ENCODE data around the gene PSMA6. TPM values are rescaled to one million over a fixed set of nuclear protein-coding genes. Genes with fewer than 3 reads are reported as not detected.
"Not testable (repeated sequence)": the region's sequence is repeated elsewhere in the genome, so short reads cannot be mapped to it uniquely, and the experiment has no call there.

Gene PSMA6
- 221 and 262 TPM in 2 replicates for total RNA-seq (2014; rRNA removed)
- polyA plus RNA-seq (2012) = 214 TPM

GRCh38 chr14:35292051-35292769, at the start of gene PSMA6:
PSMA6 (plus strand) TSS chr14:35292382; CDS start chr14:35292477, 95 bp downstream.
- peak; percentile 99 for DNase-seq (ENCODE audit: low read depth)

- no peak for DNase-seq (ENCODE audit: low read depth)
These were observed 49.4 kb upstream of the PSMA6 start for GRCh38 chr14:35242599-35243311.

- no peak for DNase-seq (ENCODE audit: low read depth)
These were observed 48.2 kb upstream of the PSMA6 start for GRCh38 chr14:35243956-35244355.

GRCh38 chr14:35244542-35244941, 47.6 kb upstream of the PSMA6 start:
- no peak for DNase-seq (ENCODE audit: low read depth)

GRCh38 chr14:35245051-35245450, 47.1 kb upstream of the PSMA6 start:
- no peak for DNase-seq (ENCODE audit: low read depth)

- peak; percentile 3 for DNase-seq (ENCODE audit: low read depth)
These were observed 44.3 kb upstream of the PSMA6 start for GRCh38 chr14:35247777-35248475.

- peak; percentile 1 for DNase-seq (ENCODE audit: low read depth)
These were observed 43.8 kb upstream of the PSMA6 start for GRCh38 chr14:35248476-35248788.

GRCh38 chr14:35250319-35250718, 41.9 kb upstream of the PSMA6 start:
- DNase-seq (ENCODE audit: low read depth) = no peak

- no peak for DNase-seq (ENCODE audit: low read depth)
These were observed 39.7 kb upstream of the PSMA6 start for GRCh38 chr14:35252451-35252868.

- not testable (repeated sequence) for DNase-seq (ENCODE audit: low read depth)
These were observed 39.1 kb upstream of the PSMA6 start for GRCh38 chr14:35253056-35253455.

- DNase-seq (ENCODE audit: low read depth) = not testable (repeated sequence)
These were observed 38.1 kb upstream of the PSMA6 start for GRCh38 chr14:35254034-35254622.

GRCh38 chr14:35254736-35255135, 37.4 kb upstream of the PSMA6 start:
- no peak for DNase-seq (ENCODE audit: low read depth)

GRCh38 chr14:35255711-35256110, 36.5 kb upstream of the PSMA6 start:
- no peak for DNase-seq (ENCODE audit: low read depth)

GRCh38 chr14:35257809-35258208, 34.4 kb upstream of the PSMA6 start:
- peak; percentile 20 for DNase-seq (ENCODE audit: low read depth)

- no peak for DNase-seq (ENCODE audit: low read depth)
These were observed 33.8 kb upstream of the PSMA6 start for GRCh38 chr14:35258420-35258819.

GRCh38 chr14:35261774-35262173, 30.4 kb upstream of the PSMA6 start:
- DNase-seq (ENCODE audit: low read depth) = no peak

GRCh38 chr14:35262436-35262835, 29.7 kb upstream of the PSMA6 start:
- no peak for DNase-seq (ENCODE audit: low read depth)

- DNase-seq (ENCODE audit: low read depth) = no peak
These were observed 23.2 kb upstream of the PSMA6 start for GRCh38 chr14:35268946-35269345.

- no peak for DNase-seq (ENCODE audit: low read depth)
These were observed 17.4 kb upstream of the PSMA6 start for GRCh38 chr14:35274805-35275204.

- no peak for DNase-seq (ENCODE audit: low read depth)
These were observed 15.0 kb upstream of the PSMA6 start for GRCh38 chr14:35277179-35277578.

- DNase-seq (ENCODE audit: low read depth) = no peak
These were observed 12.8 kb upstream of the PSMA6 start for GRCh38 chr14:35279369-35279768.

GRCh38 chr14:35281341-35281740, 10.8 kb upstream of the PSMA6 start:
- no peak for DNase-seq (ENCODE audit: low read depth)
